ENCODE measurements around the gene GNA12.

Gene GNA12

DNA sequence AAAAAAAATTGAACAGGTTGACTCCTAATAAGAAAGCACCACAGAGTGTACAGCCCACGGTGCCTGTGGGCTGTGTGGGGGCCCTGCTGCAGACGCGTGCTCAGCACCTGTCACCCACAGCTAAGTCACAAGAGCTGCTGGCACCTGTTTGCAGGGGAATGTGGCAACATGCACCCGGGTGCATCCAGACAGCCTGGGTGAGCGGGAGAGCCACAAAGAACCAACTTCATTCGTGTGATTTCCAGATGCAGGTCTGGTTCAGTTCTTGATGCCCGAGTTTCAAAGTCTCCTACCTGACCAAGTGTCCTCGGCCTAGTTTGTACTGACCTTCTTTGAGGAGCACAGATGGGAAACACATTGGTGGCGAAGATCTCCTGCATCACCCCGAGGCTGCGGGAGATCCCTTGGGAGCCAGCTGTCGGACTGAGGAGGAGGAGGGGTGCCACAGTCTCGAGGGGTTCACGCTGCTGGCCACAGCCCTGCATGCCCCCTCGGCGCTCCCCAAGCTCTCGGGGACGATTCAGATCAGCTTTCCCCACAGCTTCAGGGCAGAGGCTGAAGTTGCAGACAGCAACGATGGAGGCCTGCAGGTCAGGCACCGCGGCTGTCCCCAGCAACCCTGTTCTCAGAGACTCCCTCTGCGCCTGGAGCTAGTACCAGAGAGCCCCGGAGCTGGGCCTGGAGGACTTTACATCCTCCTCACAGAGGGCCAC lies 120.8 kb downstream of the GNA12 start:
- no peak for DNase-seq (ENCODE audit: low read depth)
- TF ChIP-seq, protein P1, sequence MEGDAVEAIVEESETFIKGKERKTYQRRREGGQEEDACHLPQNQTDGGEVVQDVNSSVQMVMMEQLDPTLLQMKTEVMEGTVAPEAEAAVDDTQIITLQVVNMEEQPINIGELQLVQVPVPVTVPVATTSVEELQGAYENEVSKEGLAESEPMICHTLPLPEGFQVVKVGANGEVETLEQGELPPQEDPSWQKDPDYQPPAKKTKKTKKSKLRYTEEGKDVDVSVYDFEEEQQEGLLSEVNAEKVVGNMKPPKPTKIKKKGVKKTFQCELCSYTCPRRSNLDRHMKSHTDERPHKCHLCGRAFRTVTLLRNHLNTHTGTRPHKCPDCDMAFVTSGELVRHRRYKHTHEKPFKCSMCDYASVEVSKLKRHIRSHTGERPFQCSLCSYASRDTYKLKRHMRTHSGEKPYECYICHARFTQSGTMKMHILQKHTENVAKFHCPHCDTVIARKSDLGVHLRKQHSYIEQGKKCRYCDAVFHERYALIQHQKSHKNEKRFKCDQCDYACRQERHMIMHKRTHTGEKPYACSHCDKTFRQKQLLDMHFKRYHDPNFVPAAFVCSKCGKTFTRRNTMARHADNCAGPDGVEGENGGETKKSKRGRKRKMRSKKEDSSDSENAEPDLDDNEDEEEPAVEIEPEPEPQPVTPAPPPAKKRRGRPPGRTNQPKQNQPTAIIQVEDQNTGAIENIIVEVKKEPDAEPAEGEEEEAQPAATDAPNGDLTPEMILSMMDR (IDR thresholded peaks at IDR 0.05; ENCODE audit: low read length, missing control alignments), result no peak
- no peak overlapping the region for H3K4me3 ChIP-seq (replicated peaks; ENCODE audit: low read depth, low read length)

DNA sequence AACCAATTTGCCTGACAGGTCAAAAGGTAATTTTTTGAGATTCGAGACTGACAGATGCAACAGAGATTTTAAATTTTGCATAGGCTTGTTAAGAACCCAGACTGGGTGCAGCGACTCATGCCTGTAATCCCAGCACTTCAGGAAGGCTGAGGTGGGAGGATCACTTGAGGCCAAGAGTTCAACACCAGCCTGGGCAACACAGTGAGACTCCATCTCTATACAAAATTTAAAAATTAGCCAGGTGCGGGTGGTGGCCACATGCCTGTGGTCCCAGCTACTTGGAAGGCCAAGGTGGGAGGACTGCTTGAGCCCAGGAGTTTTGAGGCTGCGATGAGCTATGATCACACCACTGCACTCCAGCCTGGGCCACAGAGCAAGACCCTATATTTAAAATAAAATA lies 121.5 kb downstream of the GNA12 start:
- no peak overlapping the region for H3K4me3 ChIP-seq (replicated peaks; ENCODE audit: low read depth, low read length)
- TF ChIP-seq, protein P1 (IDR thresholded peaks at IDR 0.05; ENCODE audit: low read length, missing control alignments), result no peak
- no peak for DNase-seq (ENCODE audit: low read depth)

DNA sequence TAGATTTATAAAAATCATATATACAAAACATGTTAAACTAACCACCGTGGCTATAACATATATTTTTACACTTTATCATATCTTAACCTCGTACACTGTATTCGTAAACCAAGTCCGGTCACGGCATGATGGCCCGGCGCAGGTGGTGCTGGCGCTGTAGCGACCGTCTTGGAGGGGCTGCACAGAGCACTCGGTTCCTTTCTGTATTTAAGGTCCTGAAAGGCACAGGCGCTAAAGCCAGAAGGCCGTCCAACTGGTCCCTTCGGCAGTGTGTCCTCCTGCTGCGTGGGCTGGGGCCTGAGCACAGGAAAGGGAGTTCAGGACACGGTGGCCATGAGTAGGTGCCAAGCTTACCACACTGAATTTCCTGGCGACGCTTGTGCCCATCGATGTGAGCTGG lies 122.3 kb downstream of the GNA12 start:
- TF ChIP-seq, protein P1 (IDR thresholded peaks at IDR 0.05; ENCODE audit: low read length, missing control alignments), result no peak
- DNase-seq (ENCODE audit: low read depth), result no peak
- H3K4me3 ChIP-seq (replicated peaks; ENCODE audit: low read depth, low read length), result no peak overlapping the region

DNA sequence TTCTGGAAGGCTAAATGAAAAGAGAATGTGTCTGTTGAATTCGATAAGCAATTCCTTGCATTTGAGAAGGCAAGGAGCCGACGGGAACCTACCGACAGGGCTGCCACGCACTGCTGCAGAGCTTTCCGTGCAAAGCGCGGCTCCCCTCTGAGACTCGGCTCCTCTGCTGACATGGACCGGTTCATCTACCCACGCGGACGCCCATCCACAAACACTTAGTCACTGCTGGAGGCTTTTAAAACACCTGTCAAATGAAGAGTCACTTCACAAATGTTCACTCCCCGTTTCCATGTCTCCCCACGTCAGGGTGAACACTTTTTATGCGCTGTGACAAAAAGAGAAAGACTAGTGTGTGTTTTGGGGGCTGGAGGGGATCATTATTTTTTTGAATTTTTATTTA lies 124.1 kb downstream of the GNA12 start:
- no peak overlapping the region for H3K4me3 ChIP-seq (replicated peaks; ENCODE audit: low read depth, low read length)
- TF ChIP-seq, protein P1 (IDR thresholded peaks at IDR 0.05; ENCODE audit: low read length, missing control alignments), result no peak
- DNase-seq (ENCODE audit: low read depth), result no peak

DNA sequence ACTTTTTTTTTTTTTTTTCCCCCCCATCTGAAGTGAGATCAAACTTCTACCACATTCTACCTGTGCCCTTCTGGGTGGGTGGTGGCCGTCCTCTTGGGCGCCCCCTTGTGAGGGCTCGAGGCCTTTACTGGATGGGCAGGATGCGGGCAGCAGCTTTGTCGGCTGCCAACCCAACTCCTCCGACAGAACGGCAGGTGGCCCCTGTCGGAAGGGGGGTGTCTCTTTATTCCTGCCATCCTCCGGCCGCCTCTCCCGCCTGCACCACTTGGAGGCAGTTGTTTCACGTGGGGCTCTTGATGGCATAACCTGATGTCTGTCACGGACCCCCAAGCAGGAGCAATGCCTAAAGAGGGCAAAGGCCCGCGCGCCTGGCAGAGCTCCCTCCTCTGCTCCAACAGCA lies 125.1 kb downstream of the GNA12 start:
- no peak overlapping the region for H3K4me3 ChIP-seq (replicated peaks; ENCODE audit: low read depth, low read length)
- DNase-seq (ENCODE audit: low read depth), result no peak
- TF ChIP-seq, protein P1 (IDR thresholded peaks at IDR 0.05; ENCODE audit: low read length, missing control alignments), result peak; percentile 9

DNA sequence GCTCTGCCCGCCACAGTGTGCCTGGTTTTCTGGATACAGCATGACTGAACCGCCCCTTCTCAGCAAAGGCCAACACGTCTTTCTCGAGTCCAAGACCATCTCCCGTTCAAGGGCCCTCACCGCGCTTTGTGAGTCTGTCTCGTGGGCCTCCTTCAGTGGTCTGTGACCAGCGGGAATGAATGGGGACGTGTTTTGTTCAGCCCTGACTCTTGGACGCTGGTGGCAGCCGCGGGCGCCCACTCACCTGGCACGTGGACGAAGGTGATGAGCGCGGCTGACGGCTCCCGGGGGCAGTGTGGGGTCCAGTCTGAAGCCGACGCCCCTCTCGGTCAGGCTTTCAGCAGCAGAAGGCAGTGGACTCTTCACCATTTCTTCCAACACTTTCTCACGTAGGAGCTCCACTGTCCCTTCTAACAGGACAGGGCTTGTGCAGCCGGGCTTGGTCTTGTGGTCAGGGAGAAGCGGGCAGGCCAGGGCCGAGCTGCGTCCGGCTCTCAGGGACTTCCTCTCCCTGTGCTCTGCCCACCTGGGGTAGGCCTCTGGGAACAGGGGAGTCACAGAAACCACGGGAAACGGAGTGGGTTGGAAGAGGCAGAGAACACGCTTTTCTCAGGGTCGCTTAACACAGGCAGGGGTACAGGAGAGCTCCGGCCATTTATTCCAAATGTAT lies 125.7 kb downstream of the GNA12 start:
- TF ChIP-seq, protein P1 (IDR thresholded peaks at IDR 0.05; ENCODE audit: low read length, missing control alignments), result no peak
- H3K4me3 ChIP-seq (replicated peaks; ENCODE audit: low read depth, low read length), result no peak overlapping the region
- DNase-seq (ENCODE audit: low read depth), result no peak
